HG02571 (cell line): ENCODE measurements around the gene CCSAP.
A peak's percentile ranks its signal among the peaks of the same experiment; 100 is the strongest.
"Not testable (repeated sequence)": the region's sequence is repeated elsewhere in the genome, so short reads cannot be mapped to it uniquely, and the experiment has no call there.

ENCODE experiments used
- ATAC-seq: cut with Tn5 transposase; IDR thresholded peaks from one replicate; pipeline ENCODE4 v1.9.1; 2021; ENCODE audit warnings: mild to moderate bottlenecking, moderate library complexity; ENCODE audit not compliant: unreplicated experiment

Gene CCSAP

GRCh38 chr1:229342656-229343569 is at the start of gene CCSAP:
TSS of gene CCSAP (minus strand) at chr1:229343047. CDS start at chr1:229342465, 582 bp downstream.
- ATAC-seq: peak; percentile 34

- no peak for ATAC-seq
These were observed 47.3 kb upstream of the CCSAP start for GRCh38 chr1:229390130-229390529.

- no peak for ATAC-seq
These were observed 46.2 kb upstream of the CCSAP start for GRCh38 chr1:229388897-229389580.

- no peak for ATAC-seq
These were observed 43.1 kb upstream of the CCSAP start for GRCh38 chr1:229385853-229386456.

- no peak for ATAC-seq
These were observed 42.0 kb upstream of the CCSAP start for GRCh38 chr1:229384822-229385221.

GRCh38 chr1:229383961-229384360 is 41.1 kb upstream of the CCSAP start:
- no peak for ATAC-seq

GRCh38 chr1:229383188-229383587 is 40.3 kb upstream of the CCSAP start:
- ATAC-seq: no peak

GRCh38 chr1:229381234-229381633 is 38.4 kb upstream of the CCSAP start:
- no peak for ATAC-seq

GRCh38 chr1:229380536-229381160 is 37.8 kb upstream of the CCSAP start:
- no peak for ATAC-seq

- no peak for ATAC-seq
These were observed 37.0 kb upstream of the CCSAP start for GRCh38 chr1:229379846-229380245.

- no peak for ATAC-seq
These were observed 35.9 kb upstream of the CCSAP start for GRCh38 chr1:229378586-229379367.

GRCh38 chr1:229378035-229378434 is 35.2 kb upstream of the CCSAP start:
- not testable (repeated sequence) for ATAC-seq

- ATAC-seq: no peak
These were observed 34.6 kb upstream of the CCSAP start for GRCh38 chr1:229377429-229377828.

- no peak for ATAC-seq
These were observed 33.7 kb upstream of the CCSAP start for GRCh38 chr1:229376521-229376920.

GRCh38 chr1:229374485-229374884 is 31.6 kb upstream of the CCSAP start:
- no peak for ATAC-seq

- no peak for ATAC-seq
These were observed 30.5 kb upstream of the CCSAP start for GRCh38 chr1:229373395-229373794.

- no peak for ATAC-seq
These were observed 29.4 kb upstream of the CCSAP start for GRCh38 chr1:229372251-229372650.

GRCh38 chr1:229371624-229372023 is 28.8 kb upstream of the CCSAP start:
- ATAC-seq: no peak

- ATAC-seq: no peak
These were observed 27.8 kb upstream of the CCSAP start for GRCh38 chr1:229370601-229371021.

GRCh38 chr1:229368347-229368746 is 25.5 kb upstream of the CCSAP start:
- ATAC-seq: peak; percentile 58
